Medulla oblongata (tissue), 1 donor: ENCODE data around the gene PCGF1.
A peak's percentile ranks its signal among the peaks of the same experiment; 100 is the strongest.

Experiments
- DNase-seq: peaks from one replicate; pipeline ENCODE4 v3.0.0-alpha.2; 2015; ENCODE audit errors: extremely low spot score

Gene PCGF1

DNA sequence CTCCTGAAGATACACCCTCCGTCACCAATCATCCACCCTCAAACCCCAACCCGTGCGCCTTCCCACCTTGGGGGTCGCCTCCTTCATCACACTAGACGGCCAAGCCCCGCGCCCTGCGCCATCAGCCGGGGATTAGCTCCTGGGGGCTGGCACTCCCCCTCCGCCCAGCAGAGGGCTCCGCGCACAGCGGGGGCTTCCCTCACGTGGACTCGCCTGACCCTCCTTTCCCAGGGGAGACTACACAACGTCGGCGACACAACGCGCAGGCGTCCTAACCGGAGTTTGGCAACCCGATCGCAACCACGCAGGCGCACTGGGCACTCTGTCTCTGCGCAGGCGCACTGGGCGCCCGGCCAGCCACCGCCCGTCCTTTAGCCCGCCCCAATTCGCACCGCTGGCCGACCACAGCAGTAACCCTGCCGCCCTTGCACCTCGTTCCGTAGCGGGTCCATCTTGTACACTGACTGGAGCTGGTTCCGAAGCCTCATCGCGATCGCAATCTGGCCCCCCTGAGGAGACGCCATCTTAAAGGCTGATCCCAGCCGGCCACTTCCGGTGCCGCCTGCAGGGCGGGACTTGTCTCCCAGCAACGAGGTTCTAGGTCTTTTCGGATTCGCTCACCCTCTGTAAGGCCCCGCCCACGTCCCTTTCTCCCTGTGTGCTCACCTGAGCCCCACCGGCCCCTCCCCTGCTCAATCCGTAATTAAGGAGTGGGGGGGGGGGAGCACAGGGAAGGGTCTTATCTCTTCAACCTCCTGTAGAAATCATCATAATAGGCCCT is at the start of gene PCGF1:
TSS of gene PCGF1 (minus strand) at position 551 of the 781 bp plus-strand sequence. CDS start at position 524, 27 bp downstream.
- DNase-seq: peak; percentile 99

DNA sequence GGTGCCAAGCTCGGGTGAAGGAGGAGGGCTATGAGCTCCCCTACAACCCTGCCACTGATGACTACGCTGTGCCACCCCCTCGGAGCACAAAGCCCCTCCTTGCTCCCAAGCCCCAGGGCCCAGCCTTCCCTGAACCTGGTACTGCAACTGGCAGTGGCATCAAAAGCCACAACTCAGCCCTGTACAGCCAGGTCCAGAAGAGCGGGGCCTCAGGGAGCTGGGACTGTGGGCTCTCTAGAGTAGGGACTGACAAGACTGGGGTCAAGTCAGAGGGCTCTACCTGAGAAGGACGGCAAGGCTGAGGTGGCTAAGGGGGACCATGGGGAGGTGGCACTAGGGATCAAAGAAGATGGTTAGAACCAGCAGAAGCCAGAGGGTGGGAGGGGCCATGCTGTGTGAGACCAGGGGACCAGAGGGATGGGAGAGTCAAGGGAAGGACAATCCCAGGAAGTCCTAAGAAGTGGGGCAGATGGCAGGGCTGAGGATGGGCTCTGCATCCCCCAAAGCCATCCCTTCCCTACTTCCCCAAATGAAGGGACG is 49.4 kb upstream of the PCGF1 start:
- no peak for DNase-seq

GRCh38 chr2:74556159-74556558 is 48.7 kb upstream of the PCGF1 start:
- DNase-seq: no peak

GRCh38 chr2:74555610-74556103 is 48.2 kb upstream of the PCGF1 start:
- peak; percentile 54 for DNase-seq

DNA sequence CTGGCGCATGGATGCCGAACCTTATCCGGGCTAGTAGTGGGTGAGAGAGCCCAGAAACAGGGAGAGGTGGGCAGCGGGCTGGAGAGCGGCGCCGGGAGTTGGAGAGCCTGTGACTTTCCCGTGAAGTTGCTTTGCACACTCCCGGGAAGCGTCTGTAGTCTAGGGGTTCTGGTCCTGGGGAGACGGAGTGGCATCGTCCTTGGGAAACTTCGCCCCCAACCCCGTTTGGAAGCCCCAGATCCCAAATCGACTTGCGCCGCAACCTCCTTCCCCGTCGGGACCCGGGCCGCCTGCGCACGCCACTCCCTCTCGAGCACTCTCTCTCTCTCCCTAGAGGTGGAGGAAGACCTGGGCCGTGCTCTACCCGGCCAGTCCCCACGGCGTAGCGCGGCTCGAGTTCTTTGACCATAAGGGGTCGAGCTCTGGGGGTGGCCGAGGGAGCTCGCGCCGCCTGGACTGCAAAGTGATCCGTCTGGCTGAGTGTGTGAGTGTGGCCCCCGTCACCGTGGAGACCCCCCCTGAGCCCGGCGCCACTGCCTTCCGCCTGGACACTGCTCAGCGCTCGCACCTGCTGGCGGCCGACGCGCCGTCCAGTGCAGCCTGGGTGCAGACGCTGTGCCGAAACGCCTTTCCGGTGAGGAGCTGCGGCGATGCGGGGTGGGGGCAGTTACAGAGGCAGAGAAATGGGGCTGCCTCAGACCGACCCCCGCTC is 47.5 kb upstream of the PCGF1 start:
- DNase-seq: no peak

- DNase-seq: peak; percentile 83
Measured at GRCh38 chr2:74553892-74554819, 46.7 kb upstream of the PCGF1 start, which contains the start of the genes DOK1 and LOXL3. Gene DOK1 (plus strand): TSS chr2:74554720. CDS start chr2:74554755, 35 bp downstream. Gene LOXL3 (minus strand): TSS chr2:74553942. CDS start chr2:74552634, 1,308 bp downstream.

GRCh38 chr2:74552914-74553811 is 45.7 kb upstream of the PCGF1 start:
- peak; percentile 22 for DNase-seq

- DNase-seq: no peak
Measured at GRCh38 chr2:74551942-74552913, 44.7 kb upstream of the PCGF1 start.

DNA sequence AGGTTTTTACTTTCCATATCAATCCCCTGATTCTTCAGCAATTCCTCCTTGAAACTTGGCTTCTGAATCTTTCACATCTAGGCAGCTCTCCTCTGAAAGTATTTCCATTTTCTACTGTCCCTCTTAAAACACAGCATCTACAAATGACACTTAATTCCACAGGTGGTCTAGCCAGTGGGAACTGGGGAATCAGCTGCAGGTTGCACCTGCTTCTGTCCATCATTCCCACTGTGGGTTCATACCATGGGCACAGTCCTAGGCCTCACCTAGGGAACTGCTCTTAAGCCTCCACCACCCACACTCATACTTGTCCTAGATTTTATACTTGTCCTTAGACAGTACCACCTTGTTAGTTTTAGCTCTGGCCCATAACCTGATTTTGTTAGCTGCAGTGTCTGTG is 44.0 kb upstream of the PCGF1 start:
- DNase-seq: no peak

DNA sequence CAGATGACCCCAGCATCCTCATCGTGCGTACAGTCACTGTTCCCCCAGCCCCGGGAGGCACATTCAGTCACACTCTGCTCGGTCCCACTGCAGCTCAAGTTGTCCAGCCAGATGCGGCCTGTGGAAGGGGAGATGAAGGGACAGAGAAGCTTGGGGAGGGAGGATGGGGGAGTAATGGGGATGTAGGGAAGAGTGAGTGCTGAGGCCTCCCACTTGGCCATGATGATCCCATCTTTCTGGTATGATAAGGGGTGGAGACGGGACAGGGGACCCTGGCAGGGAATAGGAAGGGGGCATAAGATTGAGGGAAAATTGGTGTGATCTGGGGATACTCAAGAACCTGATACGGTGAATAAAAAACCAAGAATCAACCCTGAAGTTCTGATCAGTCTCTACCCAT is 42.7 kb upstream of the PCGF1 start:
- no peak for DNase-seq

- DNase-seq: peak; percentile 32
Measured at GRCh38 chr2:74548900-74549826, 41.7 kb upstream of the PCGF1 start.

GRCh38 chr2:74548285-74548899 is 40.9 kb upstream of the PCGF1 start:
- DNase-seq: no peak

GRCh38 chr2:74546004-74546403 is 38.5 kb upstream of the PCGF1 start:
- DNase-seq: no peak

DNA sequence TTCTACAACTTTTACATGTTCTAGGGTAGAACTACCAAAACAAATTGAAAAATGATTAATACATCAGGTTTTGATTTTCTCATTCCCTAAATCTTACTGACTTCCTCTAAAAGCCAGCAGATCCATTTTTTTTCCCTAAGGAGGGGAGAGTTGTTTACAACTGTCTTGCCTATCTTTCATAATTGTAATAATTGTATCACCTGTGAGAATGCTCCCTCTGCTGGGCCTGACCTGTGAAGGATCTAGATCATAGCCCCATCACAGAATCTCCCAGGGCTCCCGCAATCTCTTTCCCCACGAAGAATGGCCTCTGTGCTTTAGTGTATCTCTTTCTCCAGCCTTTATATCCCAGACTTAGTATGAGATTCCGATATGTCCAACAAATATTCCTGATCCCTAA is 37.1 kb upstream of the PCGF1 start:
- DNase-seq: no peak

- DNase-seq: no peak
Measured at GRCh38 chr2:74542978-74543377, 35.5 kb upstream of the PCGF1 start.

DNA sequence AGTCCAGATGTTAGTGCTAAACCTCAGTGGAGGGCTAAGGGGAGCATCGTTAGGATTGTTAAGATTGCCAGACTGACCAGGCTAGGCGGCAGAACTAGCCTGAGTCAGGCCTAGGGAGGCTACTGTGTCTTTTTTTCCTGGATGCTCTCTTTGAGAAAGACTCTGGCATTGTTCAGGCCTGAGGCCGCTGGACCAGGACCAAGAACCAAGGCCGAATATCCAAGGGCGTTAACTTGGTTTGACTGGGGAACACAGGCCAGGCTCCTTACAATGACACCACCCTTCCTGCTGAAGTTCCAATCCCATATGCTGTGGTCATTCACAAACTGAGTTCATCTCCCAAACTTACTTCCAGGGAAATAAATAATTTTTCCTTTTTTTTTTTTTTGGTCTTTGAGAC is 32.8 kb upstream of the PCGF1 start:
- no peak for DNase-seq

- DNase-seq: no peak
Measured at GRCh38 chr2:74538881-74539339, 31.4 kb upstream of the PCGF1 start.
